Cardiac fibroblast (primary cell): ENCODE data around the gene SERPINE2.

Source experiments
- DNase-seq, 2 donors: peaks; one replicate each; pipeline versions ENCODE4 v3.0.0 to v3.0.0-alpha.2; 2010; ENCODE audit warnings: low read depth in 2 of 2
- H3K4me3 ChIP-seq, 2 donors: replicated peaks in 1 of 2; 1 replicate in 1 of 2; 2 replicates in 1 of 2; pipeline ENCODE4 v1.5.1; 2011; ENCODE audit warnings: low read depth in 2 of 2, low read length in 2 of 2, mild to moderate bottlenecking in 2 of 2, moderate library complexity in 1 of 2
- TF ChIP-seq, protein P1 (sequence below): IDR thresholded peaks from one replicate; pipeline ENCODE4 v1.5.1; 2011; ENCODE audit warnings: low read depth, mild to moderate bottlenecking, low read length, inconsistent platforms

SERPINE2 gene

DNA sequence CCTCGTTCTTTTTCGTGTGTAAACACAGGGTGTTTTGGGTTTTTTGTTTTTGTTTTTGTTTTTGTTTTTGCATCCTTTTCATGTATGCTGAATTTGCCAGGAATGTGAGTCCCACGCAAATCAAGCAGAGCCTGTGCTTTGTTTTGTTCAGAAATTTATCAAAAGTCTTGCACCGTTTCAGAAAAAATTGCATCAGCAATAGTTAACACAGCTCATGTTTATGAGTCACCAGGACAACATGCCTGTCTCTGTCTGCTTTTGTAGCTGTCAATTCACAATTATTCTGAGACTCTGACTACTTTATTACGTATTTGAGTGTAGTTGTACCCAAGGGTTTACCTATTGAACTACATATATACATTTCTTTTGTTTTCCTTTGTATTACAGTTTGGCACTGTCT is 43.5 kb downstream of the SERPINE2 start:
- DNase-seq, result peak; percentile 49 to 80
- TF ChIP-seq, protein P1, sequence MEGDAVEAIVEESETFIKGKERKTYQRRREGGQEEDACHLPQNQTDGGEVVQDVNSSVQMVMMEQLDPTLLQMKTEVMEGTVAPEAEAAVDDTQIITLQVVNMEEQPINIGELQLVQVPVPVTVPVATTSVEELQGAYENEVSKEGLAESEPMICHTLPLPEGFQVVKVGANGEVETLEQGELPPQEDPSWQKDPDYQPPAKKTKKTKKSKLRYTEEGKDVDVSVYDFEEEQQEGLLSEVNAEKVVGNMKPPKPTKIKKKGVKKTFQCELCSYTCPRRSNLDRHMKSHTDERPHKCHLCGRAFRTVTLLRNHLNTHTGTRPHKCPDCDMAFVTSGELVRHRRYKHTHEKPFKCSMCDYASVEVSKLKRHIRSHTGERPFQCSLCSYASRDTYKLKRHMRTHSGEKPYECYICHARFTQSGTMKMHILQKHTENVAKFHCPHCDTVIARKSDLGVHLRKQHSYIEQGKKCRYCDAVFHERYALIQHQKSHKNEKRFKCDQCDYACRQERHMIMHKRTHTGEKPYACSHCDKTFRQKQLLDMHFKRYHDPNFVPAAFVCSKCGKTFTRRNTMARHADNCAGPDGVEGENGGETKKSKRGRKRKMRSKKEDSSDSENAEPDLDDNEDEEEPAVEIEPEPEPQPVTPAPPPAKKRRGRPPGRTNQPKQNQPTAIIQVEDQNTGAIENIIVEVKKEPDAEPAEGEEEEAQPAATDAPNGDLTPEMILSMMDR, result no peak
- no peak overlapping the region for H3K4me3 ChIP-seq

DNA sequence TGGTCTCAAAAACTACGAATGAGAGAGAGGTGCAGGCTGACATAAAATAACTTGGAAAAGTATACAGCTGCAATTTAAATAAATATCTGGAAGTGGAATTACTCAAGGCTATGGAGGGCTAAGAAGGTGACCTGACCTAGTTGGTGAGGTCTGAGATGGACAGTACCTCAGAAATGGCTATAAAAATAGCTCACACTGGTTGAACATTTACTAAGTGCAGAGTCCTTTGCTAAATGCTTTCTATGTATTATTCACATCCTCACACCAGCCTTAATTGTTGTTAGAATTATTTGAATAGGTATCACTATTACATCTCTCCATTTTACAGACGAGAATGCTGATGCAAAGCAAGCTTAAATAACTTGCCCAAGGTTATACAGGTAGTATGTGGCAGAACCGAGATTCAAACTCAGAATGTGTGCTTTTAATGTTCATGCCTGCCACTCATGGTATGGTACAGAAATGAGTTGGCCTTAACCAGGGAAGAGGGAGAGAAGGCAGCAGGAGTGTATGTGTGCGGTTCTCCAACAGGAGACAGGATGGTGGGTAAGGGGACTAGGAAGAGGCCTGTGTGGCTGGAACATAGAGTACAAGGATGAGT is 44.4 kb downstream of the SERPINE2 start:
- no peak for DNase-seq
- H3K4me3 ChIP-seq, result no peak overlapping the region
- TF ChIP-seq, protein P1, result no peak

DNA sequence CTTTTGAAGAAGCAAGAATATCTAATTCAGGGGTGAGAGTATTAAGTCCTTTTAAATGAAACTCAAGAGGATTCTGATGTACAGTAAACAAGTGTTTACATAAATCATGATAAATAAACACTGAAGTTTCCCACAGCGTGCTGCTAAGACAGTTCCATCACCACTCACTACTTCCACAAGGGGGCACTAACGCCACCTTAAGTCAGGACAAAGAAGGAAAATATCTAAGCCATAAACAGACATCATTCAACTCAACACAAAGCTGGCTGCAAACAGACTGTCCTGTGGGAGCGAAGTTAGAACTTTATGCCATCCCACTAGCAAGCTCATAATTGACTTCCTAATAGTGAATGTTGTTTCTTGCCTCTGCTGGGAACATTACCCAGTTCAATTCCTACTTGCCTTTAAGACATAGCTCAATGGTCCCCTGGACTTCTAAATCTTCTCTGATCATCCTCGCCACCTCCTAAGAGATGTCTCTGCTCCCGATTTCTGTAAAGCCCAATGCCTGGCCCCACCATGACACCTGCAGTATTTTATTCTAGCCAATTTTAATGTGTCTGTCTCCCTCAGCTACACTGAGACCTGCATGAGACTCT is 45.4 kb downstream of the SERPINE2 start:
- H3K4me3 ChIP-seq, result no peak overlapping the region
- TF ChIP-seq, protein P1, result peak; percentile 79
- peak; percentile 90 to 92 for DNase-seq

DNA sequence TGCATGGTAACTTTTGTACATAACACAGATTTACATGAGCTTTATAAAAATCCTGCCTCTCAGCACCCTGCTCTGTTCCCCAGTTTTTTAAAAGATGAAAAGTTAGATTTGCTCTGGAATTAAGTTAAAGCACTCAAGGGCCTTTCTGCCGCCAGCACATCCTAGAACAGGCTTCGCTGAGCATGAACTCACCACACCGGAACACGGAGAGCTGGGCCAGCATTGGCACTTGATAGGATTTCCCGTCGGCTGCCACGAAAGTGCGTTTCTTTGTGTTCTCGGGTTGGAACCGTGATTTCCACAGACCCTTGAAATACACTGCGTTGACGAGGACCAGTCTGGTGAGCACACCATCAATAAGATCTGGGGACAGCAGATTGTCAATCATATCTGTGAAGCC is 47.5 kb downstream of the SERPINE2 start:
- DNase-seq, result no peak
- TF ChIP-seq, protein P1, result no peak

DNA sequence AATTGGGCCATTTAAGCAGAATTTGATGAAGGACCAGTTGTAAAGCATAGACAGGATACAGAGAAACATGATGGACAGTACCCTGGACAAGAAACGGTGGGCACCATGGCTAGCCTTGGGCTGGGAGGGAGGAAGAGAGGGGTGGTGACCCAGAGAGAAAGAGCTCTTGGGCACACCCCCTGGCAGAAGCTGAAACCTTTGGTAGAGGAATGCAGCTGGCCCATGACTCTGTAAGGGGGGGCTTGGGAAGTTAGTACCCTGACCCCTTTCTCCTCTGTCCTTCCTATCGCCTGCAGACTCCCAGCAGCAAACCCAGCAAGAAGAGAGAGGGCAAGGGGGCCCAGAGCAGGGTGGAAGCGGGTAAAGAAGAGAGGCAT is 49.2 kb downstream of the SERPINE2 start:
- TF ChIP-seq, protein P1, result no peak
- no peak for DNase-seq
- H3K4me3 ChIP-seq, result no peak overlapping the region

More for the DNA sequence above, 47.5 kb downstream of the SERPINE2 start:
- H3K4me3 ChIP-seq, result no peak overlapping the region

DNA sequence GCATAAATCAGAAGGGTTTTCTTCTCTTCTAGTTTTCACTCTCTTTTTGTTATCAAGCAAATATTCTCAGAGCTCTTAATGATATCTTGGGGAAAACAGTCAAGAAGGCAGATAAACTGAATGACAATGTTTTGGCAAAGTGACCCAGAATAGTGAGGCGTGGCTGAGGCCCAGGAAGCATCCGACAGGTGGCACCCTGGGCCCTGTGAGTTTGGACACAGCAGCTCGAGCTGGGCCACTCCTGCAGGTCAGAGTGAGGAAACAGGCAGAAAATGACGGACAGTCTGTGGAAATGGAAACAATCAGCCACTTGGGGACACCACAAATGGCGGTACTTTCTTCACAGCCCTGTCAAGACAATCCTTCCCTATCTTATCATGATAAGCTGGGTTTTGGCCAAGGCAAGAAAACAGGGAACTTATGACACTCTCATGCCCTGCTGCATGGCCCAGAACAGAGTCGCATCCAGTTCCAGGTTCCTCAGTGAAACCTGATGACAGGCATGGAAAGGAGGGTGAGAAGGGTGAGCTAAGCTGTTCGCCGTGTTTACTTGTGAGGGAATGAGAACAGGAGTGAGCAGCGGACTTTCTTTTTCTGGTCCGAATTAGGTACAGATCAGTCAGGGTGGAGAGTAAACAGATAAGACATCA is 49.8 kb downstream of the SERPINE2 start:
- DNase-seq, result no peak
- TF ChIP-seq, protein P1, result no peak
- no peak overlapping the region for H3K4me3 ChIP-seq
